LNCaP clone FGC (cell line): Measurements from ENCODE around the gene ACACB.

Experiments used
- DNase-seq: peaks from one replicate; pipeline ENCODE4 v3.0.0-alpha.2; 2011; ENCODE audit warnings: low read depth
- H3K4me3 ChIP-seq: 2 replicates; pipeline ENCODE4 v1.5.1; 2011; ENCODE audit warnings: mild to moderate bottlenecking, low read depth, low read length, control low read depth
- CTCF ChIP-seq: IDR thresholded peaks from 2 replicates; pipeline ENCODE4 v1.5.1; 2012; ENCODE audit warnings: mild to moderate bottlenecking; ENCODE audit not compliant: control insufficient read depth, insufficient read depth; ENCODE audit errors: extremely low read depth

Gene ACACB

GRCh38 chr12:109127533-109128242 is 11.3 kb downstream of the ACACB start:
- no peak for DNase-seq
- H3K4me3 ChIP-seq: no peak overlapping the region
- TF ChIP-seq CTCF: no peak

- TF ChIP-seq CTCF: no peak
- no peak for DNase-seq
- no peak overlapping the region for H3K4me3 ChIP-seq
These were observed 14.1 kb downstream of the ACACB start for GRCh38 chr12:109130297-109131153.

- TF ChIP-seq CTCF: no peak
- H3K4me3 ChIP-seq: no peak overlapping the region
- no peak for DNase-seq
These were observed 15.0 kb downstream of the ACACB start for GRCh38 chr12:109131154-109132050.

GRCh38 chr12:109134186-109134917 is 18.0 kb downstream of the ACACB start:
- peak; percentile 67 for TF ChIP-seq CTCF
- no peak for DNase-seq
- no peak overlapping the region for H3K4me3 ChIP-seq

GRCh38 chr12:109137055-109137454 is 20.7 kb downstream of the ACACB start:
- no peak overlapping the region for H3K4me3 ChIP-seq
- no peak for DNase-seq
- TF ChIP-seq CTCF: no peak

GRCh38 chr12:109139360-109139759 is 23.0 kb downstream of the ACACB start:
- no peak for DNase-seq

More at GRCh38 chr12:109139360-109139759, 23.0 kb downstream of the ACACB start:
- no peak overlapping the region for H3K4me3 ChIP-seq
- no peak for TF ChIP-seq CTCF
